A172 (cell line): ENCODE measurements around the gene CCDC88B. TPM values are rescaled to one million over a fixed set of nuclear protein-coding genes. Genes with fewer than 3 reads are reported as not detected.

ENCODE experiments used
- DNase-seq: peaks from one replicate; pipeline ENCODE4 v3.0.0-alpha.2; 2015; ENCODE audit warnings: low spot score
- total RNA-seq: library from RNA; depleted of rRNA; stranded (reverse); fragments of >200 nt; shearing (Covaris generic); gene quantifications from 2 replicates; pipeline ENCODE4 v1.2.3, GENCODE V29; 2014

Gene CCDC88B
- total RNA-seq, 1 experiment from 2014 or later: 6.9 TPM

GRCh38 chr11:64381350-64381749, 41.3 kb downstream of the CCDC88B start:
- no peak for DNase-seq

DNA sequence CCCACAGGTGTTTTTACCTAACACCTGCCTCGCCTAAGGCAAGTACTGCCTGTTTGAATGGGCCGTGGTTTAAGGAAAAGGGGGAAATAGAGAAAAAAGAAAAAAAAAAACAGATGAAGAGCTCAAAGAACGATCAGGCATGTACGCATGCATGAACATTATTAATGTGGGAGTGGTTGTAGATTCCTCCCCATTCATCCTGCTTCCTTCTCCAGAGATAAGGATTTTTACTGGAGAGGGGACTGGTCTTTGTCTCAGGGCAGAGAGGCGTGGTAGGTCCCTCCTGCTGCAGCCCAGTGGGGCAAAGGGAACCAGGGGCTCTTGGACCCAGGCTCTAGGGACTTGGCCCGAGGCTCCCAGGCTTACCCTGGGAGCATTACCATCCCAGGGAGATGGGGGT, 42.0 kb downstream of the CCDC88B start:
- no peak for DNase-seq

GRCh38 chr11:64382586-64382985, 42.6 kb downstream of the CCDC88B start:
- peak; percentile 11 for DNase-seq

- DNase-seq: no peak
Observed at GRCh38 chr11:64383580-64383979, 43.6 kb downstream of the CCDC88B start.

- DNase-seq: no peak
Observed at GRCh38 chr11:64384028-64384737, 44.2 kb downstream of the CCDC88B start.

DNA sequence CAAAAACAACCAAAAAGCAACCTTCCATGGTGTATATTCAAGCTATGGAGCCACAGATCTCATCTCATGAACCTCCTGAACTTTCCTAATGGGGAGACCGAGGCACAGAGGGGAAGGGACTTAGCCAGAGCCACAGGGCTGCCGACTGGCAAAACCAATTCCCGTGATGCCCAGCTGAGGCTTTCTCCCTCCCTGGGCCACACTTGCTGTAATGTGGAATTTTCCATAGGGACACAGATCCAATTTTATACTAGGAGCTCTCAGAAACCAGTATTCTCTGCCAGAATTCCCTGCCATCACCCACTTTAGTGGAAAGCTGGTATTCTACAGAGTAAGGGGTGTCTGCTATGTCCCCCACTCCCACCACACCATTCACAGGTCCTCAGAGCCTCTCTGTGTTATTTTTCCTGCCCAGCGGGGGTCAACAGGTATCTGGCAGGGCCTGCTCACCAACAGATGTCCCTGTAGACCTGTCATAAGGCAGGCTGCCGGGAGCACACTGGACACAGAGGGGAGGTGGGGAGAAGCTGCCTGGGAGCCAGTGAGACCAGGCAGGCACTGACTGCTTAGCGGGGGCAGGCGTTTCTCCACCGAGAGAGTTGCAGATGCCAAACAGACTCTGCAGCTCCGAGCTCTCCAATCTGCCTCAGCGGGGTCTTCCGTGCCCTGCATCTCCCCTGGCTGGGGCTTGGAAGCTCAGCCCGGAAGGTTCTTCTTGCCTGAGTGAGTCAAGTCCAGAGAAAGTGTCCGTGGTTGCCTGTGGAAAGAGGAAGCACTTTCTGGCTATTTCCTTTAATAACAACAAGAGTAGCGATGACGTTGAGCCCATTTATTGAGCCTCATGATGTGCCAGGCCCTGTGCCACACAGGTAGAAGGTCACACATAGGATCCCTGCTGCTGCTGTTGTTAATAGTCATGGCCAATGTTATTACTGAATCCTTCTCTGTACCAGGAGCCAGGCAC, 45.3 kb downstream of the CCDC88B start:
- no peak for DNase-seq

DNA sequence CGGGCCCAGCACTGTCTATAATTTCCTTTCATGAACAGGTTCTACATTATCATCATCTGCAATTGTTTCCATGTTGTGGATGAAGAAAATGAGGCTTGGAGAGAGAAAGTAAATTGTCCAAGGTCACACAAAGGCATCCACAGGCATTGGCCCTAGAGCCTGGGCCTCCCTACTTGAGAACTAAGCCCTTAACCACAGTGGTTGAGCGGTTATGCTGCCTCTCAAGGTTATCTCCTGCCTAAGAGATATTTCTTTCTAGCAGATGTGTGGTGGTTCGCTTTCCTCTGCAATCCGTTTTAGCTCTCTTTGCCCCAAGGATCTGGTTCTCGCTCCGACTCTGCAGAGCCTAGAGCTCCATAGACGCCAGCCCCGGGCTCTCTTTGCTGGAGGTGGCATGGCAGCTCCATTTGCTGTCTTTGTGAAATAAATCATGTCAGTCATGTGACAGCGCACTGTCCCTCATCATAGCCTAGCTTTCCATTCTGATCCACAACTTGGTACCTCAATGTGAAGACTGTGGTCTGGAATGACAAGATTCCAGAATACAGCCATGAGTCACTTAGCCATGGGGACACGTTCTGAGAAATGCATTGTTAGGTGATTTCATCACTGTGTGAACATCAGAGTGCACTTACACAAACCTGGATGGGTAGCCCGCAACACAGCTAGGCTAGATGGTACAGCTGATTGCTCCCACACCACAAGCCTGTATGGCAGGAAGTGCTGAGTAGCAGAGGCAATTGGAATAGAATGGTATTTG, 46.1 kb downstream of the CCDC88B start:
- peak; percentile 97 for DNase-seq

GRCh38 chr11:64387916-64388315, 47.9 kb downstream of the CCDC88B start:
- DNase-seq: no peak

- DNase-seq: no peak
Observed at GRCh38 chr11:64388894-64389293, 48.9 kb downstream of the CCDC88B start.

DNA sequence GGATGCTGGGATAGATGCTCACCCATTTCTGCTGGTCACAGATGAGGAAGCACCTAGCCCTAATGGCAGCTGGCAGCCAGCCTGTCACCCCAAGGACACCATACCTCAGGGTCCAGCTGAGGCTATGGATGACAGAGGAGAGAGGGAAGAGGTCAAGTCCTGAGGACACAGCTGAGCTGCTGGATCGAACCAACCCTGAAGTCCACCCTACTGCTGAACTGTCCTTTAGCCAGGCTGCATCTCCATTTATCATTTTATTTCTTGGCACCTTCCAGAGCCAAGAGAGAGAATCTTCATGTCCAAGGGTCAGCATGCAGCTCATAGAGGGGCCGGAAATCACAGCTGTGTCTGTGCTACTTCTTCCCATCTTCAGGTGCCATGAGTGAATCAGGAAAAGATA, 49.8 kb downstream of the CCDC88B start:
- DNase-seq: no peak

- DNase-seq: no peak
Observed at GRCh38 chr11:64390558-64390957, 50.6 kb downstream of the CCDC88B start.

DNA sequence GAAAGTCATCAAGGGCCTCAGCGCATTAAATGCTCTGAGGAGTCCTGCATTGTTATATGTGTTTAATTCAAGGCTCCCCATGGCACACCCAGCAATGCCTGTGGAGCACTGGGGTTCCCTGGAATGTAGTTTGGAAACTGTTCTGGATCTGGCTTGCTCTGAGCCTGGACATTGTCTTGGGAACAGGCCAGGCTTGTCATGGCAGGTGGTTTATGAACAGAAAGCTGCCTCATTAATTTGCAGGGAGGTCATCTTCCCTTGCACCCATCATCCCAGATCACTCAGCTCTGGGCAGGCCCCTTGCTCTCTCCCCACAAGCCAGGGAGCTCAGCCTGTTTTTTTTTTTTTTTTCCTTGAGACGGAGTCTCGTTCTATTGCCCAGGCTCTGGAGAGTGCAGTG, 51.8 kb downstream of the CCDC88B start:
- no peak for DNase-seq

DNA sequence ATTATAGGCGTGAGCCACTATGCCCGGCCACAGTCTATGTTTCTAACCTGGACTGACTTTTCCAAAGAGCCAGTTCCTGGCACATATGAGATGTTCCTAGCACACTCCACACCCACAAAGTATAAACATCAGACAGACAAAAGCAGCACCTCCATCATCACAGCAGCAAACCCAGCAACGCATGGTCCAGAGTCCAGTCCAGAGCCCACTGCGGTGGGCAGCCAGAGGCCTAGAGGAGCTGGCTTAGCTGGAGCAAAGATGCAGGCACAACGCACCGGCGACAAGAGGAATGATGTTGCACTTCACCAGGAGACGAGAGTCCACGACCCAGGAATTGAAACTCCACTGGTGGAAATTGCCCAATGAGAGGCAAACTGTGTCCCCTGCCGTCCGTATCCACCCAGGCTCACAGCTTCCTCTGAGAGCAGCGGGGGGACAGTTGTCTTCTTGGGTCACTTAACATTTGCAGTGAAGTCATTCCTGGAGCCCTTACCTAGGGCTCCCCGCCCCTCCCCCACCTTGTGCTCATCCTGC, 55.6 kb downstream of the CCDC88B start:
- no peak for DNase-seq

GRCh38 chr11:64396079-64396591, 56.1 kb downstream of the CCDC88B start:
- no peak for DNase-seq

DNA sequence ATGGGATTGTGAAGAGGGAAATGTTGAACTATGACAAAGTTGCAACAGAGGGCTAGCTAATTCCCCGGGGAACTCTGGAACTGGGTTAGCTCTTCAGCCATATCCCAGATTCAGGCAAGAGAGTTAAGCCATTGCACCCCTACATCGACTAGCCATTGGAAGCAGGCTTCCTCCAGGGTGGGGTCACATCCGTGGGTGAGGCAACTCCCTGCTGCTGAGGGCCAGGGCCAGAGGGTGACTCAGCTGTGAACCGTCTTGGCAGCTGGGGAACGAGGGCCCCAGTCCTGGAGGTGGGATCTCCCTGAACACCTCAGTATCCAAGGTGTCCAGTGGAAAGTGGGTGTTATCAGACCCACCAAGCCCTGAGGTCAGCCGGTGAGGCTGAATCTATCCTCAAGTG, 60.1 kb downstream of the CCDC88B start:
- peak; percentile 70 for DNase-seq

- DNase-seq: no peak
Observed at GRCh38 chr11:64400667-64401066, 60.7 kb downstream of the CCDC88B start.

DNA sequence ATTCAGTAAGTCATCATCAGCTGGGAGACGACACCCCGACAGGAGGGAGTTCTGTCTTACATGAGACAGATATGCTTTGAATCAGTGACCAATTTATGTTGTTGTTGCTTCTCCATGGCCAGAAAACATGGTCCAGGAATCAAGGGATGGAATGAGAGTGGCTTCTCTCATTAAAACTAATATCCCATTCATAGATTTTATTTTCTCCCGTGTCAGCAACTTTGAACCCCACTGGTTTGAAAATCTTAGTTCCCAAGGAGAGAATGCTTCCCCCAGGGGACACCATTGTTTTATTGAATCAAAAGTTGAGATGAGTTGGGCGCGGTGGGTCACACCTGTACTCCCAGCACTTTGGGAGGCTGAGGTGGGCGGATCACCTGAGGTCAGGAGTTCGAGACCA, 61.8 kb downstream of the CCDC88B start:
- no peak for DNase-seq

- DNase-seq: no peak
Observed at GRCh38 chr11:64403106-64403505, 63.1 kb downstream of the CCDC88B start.

DNA sequence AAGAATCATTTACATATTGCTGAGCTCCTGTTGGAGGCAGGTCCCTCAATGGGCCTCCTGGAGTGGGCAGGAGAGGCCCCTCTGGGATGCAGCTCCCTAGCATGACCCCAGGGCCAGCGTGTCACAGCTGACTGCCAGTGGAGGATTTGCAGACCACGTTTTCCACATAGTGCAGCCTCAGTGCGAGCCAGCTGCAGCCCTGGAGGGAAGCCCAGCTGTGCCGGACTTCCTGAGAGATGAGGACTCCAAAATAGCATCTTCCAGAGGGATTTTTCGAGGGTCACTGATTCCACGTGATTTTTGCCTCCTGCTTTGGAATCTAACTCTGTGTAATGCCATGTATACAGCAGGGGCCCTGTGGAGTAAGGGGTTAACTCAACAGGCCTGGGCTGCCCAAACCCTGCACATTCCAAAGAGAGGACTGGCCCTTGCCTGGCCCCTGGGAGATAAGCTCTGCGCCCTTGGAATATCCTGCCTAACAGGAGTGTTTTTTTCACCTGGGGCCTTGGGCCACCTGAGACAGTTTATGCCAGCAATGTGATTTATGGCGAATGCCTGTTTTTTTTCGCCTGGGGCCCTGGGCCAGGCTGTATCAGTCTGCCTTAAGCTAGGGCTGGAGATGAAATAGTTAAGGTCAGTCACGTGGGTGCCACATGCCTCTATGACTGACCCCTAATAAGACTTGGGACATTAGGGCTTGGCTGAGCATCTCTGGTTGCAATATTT, 66.4 kb downstream of the CCDC88B start:
- DNase-seq: no peak
